NB4 (cell line): Measurements from ENCODE around the gene MRM3.
"Not testable (repeated sequence)": the region's sequence is repeated elsewhere in the genome, so short reads cannot be mapped to it uniquely, and the experiment has no call there.

ENCODE experiments used
- DNase-seq: peaks from one replicate; pipeline ENCODE4 v3.0.0; 2010; ENCODE audit warnings: low read depth
- H3K4me3 ChIP-seq: one replicate; pipeline ENCODE4 v1.5.1; 2011; ENCODE audit warnings: mild to moderate bottlenecking, low read depth, low read length, moderate library complexity
- MAX ChIP-seq: IDR thresholded peaks from 2 replicates; pipeline ENCODE4 v1.6.1; 2011; ENCODE audit warnings: low read depth, low read length
- MYC ChIP-seq: IDR thresholded peaks from 2 replicates; pipeline ENCODE4 v1.6.1; 2011; ENCODE audit warnings: low read depth, low read length
- POLR2A ChIP-seq: IDR thresholded peaks from 2 replicates; pipeline ENCODE4 v1.6.1; 2011; ENCODE audit warnings: mild to moderate bottlenecking; ENCODE audit not compliant: insufficient read length; ENCODE audit errors: extremely low read depth
- TF ChIP-seq, protein P1 (sequence below): IDR thresholded peaks from one replicate; pipeline ENCODE4 v1.5.1; 2012; ENCODE audit warnings: low read depth, low read length

Gene MRM3

GRCh38 chr17:773016-773415 lies 9.1 kb upstream of the MRM3 start:
- DNase-seq, result no peak
- no peak for TF ChIP-seq MAX
- TF ChIP-seq POLR2A, result no peak
- no peak for TF ChIP-seq MYC
- TF ChIP-seq, protein P1, sequence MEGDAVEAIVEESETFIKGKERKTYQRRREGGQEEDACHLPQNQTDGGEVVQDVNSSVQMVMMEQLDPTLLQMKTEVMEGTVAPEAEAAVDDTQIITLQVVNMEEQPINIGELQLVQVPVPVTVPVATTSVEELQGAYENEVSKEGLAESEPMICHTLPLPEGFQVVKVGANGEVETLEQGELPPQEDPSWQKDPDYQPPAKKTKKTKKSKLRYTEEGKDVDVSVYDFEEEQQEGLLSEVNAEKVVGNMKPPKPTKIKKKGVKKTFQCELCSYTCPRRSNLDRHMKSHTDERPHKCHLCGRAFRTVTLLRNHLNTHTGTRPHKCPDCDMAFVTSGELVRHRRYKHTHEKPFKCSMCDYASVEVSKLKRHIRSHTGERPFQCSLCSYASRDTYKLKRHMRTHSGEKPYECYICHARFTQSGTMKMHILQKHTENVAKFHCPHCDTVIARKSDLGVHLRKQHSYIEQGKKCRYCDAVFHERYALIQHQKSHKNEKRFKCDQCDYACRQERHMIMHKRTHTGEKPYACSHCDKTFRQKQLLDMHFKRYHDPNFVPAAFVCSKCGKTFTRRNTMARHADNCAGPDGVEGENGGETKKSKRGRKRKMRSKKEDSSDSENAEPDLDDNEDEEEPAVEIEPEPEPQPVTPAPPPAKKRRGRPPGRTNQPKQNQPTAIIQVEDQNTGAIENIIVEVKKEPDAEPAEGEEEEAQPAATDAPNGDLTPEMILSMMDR, result no peak

GRCh38 chr17:773467-774312 lies 8.5 kb upstream of the MRM3 start:
- TF ChIP-seq MAX (no peak), POLR2A (no peak)
- TF ChIP-seq, protein P1, result no peak
- H3K4me3 ChIP-seq, result no peak overlapping the region

More at GRCh38 chr17:773016-773415, 9.1 kb upstream of the MRM3 start:
- no peak overlapping the region for H3K4me3 ChIP-seq

GRCh38 chr17:774313-774584 lies 7.9 kb upstream of the MRM3 start:
- no peak overlapping the region for H3K4me3 ChIP-seq
- no peak for TF ChIP-seq MAX
- TF ChIP-seq, protein P1, result no peak
- TF ChIP-seq MYC, result no peak
- no peak for TF ChIP-seq POLR2A
- DNase-seq, result no peak

More at GRCh38 chr17:773467-774312, 8.5 kb upstream of the MRM3 start:
- DNase-seq, result peak; percentile 54

- TF ChIP-seq, protein P1, result no peak
- TF ChIP-seq MYC (no peak), POLR2A (no peak)
- H3K4me3 ChIP-seq, result no peak overlapping the region
- no peak for DNase-seq
These were observed 4.1 kb upstream of the MRM3 start for GRCh38 chr17:778096-778495.

GRCh38 chr17:784143-784542 lies 2.0 kb downstream of the MRM3 start:
- TF ChIP-seq POLR2A (no peak), MAX (no peak), MYC (no peak)
- TF ChIP-seq, protein P1, result no peak
- no peak for DNase-seq
- peak overlapping the region; percentile 97 for H3K4me3 ChIP-seq

GRCh38 chr17:785901-786300 lies 3.7 kb downstream of the MRM3 start:
- not testable (repeated sequence) for H3K4me3 ChIP-seq, DNase-seq
